ENCODE results near the gene ABCB1. TPM values are rescaled to one million over a fixed set of nuclear protein-coding genes. Genes with fewer than 3 reads are reported as not detected.

The ABCB1 gene
- total RNA-seq, 2 donors from 2014 or later, result 26.1 to 32.5 TPM

DNA sequence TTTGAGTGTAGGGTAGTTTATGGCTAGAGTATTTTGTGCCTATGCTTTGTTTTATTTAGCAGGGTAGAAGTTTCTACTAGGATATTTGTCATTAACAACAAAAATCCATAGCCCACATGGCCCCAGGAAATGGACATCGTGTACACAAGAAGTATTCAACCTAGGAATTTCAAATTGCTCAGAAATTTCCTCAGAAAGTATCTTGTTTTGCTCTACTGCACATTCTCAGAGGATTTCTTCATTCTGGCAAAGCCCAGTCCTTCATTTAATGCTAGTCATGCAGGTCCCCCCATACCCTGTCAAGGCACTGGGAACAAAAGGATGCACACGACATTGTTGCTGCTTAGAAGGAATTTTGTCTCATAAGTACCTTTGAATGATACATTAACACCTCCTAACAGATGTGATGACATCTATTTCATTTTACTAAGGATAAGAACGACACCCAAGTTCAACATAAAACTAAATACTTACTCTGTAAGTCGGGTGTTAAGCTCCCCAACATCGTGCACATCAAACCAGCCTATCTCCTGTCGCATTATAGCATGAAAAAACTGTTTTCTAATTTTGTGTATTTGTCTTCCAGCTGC lies 34.3 kb downstream of the ABCB1 start:
- ATAC-seq (no peak), DNase-seq (no peak)
- Mint-ChIP-seq H3K27me3 (no peaks in the 10 kb centered on the region), H3K4me1 (peaks cover 6% of the 10 kb centered on the region), H3K4me3 (no peak overlapping the region), H3K36me3 (ENCODE audit: low read depth) (no peaks in the 10 kb centered on the region), H3K27ac (no peak overlapping the region)
- H3K9me3 ChIP-seq (ENCODE audit: control insufficient read depth, low read length, poor library complexity, severe bottlenecking), result no peaks in the 10 kb centered on the region

DNA sequence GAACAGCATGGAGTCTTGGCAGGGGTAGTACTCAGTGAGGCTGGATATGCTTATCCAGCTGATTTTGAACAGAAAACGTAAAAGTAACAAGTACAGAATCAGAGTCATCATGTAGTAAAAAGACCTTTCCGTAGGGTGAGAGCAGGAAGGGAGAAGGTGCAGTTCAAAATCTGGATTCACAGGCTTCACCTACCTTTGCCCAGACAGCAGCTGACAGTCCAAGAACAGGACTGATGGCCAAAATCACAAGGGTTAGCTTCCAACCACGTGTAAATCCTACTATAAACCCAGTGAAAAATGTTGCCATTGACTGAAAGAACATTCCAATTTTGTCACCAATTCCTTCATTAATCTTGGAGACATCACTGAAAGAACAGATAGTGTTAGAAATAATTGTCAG lies 34.8 kb downstream of the ABCB1 start:
- Mint-ChIP-seq H3K4me3 (no peak overlapping the region), H3K27me3 (no peaks in the 10 kb centered on the region), H3K27ac (no peak overlapping the region), H3K36me3 (ENCODE audit: low read depth) (no peaks in the 10 kb centered on the region), H3K4me1 (peaks cover 5% of the 10 kb centered on the region)
- H3K9me3 ChIP-seq (ENCODE audit: control insufficient read depth, low read length, poor library complexity, severe bottlenecking), result no peaks in the 10 kb centered on the region
- ATAC-seq (no peak), DNase-seq (no peak)

GRCh38 chr7:87564296-87564963 lies 36.3 kb downstream of the ABCB1 start:
- DNase-seq, result no peak
- H3K9me3 ChIP-seq (ENCODE audit: control insufficient read depth, low read length, poor library complexity, severe bottlenecking), result no peaks in the 10 kb centered on the region
- no peaks in the 10 kb centered on the region for H3K27me3 Mint-ChIP-seq
- H3K36me3 Mint-ChIP-seq (ENCODE audit: low read depth), result no peaks in the 10 kb centered on the region
- no peak overlapping the region for H3K27ac Mint-ChIP-seq
- H3K4me1 Mint-ChIP-seq, result peaks cover 5% of the 10 kb centered on the region
- no peak overlapping the region for H3K4me3 Mint-ChIP-seq
- peak; percentile 69 for ATAC-seq

- ATAC-seq (no peak), DNase-seq (no peak)
- no peaks in the 10 kb centered on the region for H3K9me3 ChIP-seq (ENCODE audit: control insufficient read depth, low read length, poor library complexity, severe bottlenecking)
- peaks cover 9% of the 10 kb centered on the region for H3K4me1 Mint-ChIP-seq
- no peak overlapping the region for H3K4me3 Mint-ChIP-seq
- peaks cover under 1% of the 10 kb centered on the region for H3K36me3 Mint-ChIP-seq (ENCODE audit: low read depth)
- H3K27ac Mint-ChIP-seq, result no peak overlapping the region
- no peaks in the 10 kb centered on the region for H3K27me3 Mint-ChIP-seq
Observed at GRCh38 chr7:87561702-87562101, 39.0 kb downstream of the ABCB1 start.

DNA sequence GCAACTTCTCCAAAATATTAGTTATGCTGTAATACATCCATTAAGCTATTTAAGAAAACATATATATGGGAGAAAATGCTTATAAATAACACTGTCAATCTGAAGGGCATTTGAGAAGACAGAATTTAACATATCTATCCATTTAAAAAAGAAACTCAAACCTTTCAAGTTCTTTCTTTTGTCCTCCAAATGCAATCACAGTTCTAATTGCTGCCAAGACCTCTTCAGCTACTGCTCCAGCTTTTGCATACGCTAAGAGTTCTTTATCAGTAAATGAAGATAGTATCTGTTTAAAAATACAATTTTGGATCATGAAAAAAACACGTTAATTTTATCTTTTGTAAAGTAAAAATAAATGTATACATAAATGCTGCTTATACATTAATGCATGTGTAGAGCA lies 39.6 kb downstream of the ABCB1 start:
- no peaks in the 10 kb centered on the region for H3K9me3 ChIP-seq (ENCODE audit: control insufficient read depth, low read length, poor library complexity, severe bottlenecking)
- peaks cover 2% of the 10 kb centered on the region for H3K36me3 Mint-ChIP-seq (ENCODE audit: low read depth)
- ATAC-seq, result no peak
- H3K27me3 Mint-ChIP-seq, result no peaks in the 10 kb centered on the region
- H3K4me3 Mint-ChIP-seq, result no peak overlapping the region
- peaks cover 12% of the 10 kb centered on the region for H3K4me1 Mint-ChIP-seq
- no peak for DNase-seq
- no peak overlapping the region for H3K27ac Mint-ChIP-seq

GRCh38 chr7:87552351-87552900 lies 48.3 kb downstream of the ABCB1 start:
- DNase-seq (no peak), ATAC-seq (no peak)
- Mint-ChIP-seq H3K36me3 (ENCODE audit: low read depth) (peaks cover 5% of the 10 kb centered on the region), H3K27me3 (no peaks in the 10 kb centered on the region), H3K4me3 (no peak overlapping the region), H3K27ac (no peak overlapping the region), H3K4me1 (peaks cover 7% of the 10 kb centered on the region)
- H3K9me3 ChIP-seq (ENCODE audit: control insufficient read depth, low read length, poor library complexity, severe bottlenecking), result no peaks in the 10 kb centered on the region

- no peak overlapping the region for H3K27ac Mint-ChIP-seq
- no peaks in the 10 kb centered on the region for H3K9me3 ChIP-seq (ENCODE audit: control insufficient read depth, low read length, poor library complexity, severe bottlenecking)
- H3K36me3 Mint-ChIP-seq (ENCODE audit: low read depth), result peaks cover 2% of the 10 kb centered on the region
- DNase-seq, result no peak
- H3K4me3 Mint-ChIP-seq, result no peak overlapping the region
- ATAC-seq, result no peak
- no peaks in the 10 kb centered on the region for H3K4me1 Mint-ChIP-seq
- H3K27me3 Mint-ChIP-seq, result no peaks in the 10 kb centered on the region
Observed at GRCh38 chr7:87548123-87548919, 52.4 kb downstream of the ABCB1 start.

- Mint-ChIP-seq H3K4me3 (no peak overlapping the region), H3K4me1 (no peaks in the 10 kb centered on the region)
Observed at GRCh38 chr7:87545760-87546159, 54.9 kb downstream of the ABCB1 start.

GRCh38 chr7:87543623-87544022 lies 57.1 kb downstream of the ABCB1 start:
- H3K4me3 Mint-ChIP-seq, result no peak overlapping the region
- ATAC-seq (no peak), DNase-seq (no peak)
- H3K9me3 ChIP-seq (ENCODE audit: control insufficient read depth, low read length, poor library complexity, severe bottlenecking), result no peaks in the 10 kb centered on the region
- H3K4me1 Mint-ChIP-seq, result no peaks in the 10 kb centered on the region
- peaks cover 2% of the 10 kb centered on the region for H3K36me3 Mint-ChIP-seq (ENCODE audit: low read depth)
- H3K27me3 Mint-ChIP-seq, result no peaks in the 10 kb centered on the region
- no peak overlapping the region for H3K27ac Mint-ChIP-seq

More at GRCh38 chr7:87545760-87546159, 54.9 kb downstream of the ABCB1 start:
- Mint-ChIP-seq H3K27ac (no peak overlapping the region), H3K36me3 (ENCODE audit: low read depth) (peaks cover 2% of the 10 kb centered on the region), H3K27me3 (no peaks in the 10 kb centered on the region)
- no peaks in the 10 kb centered on the region for H3K9me3 ChIP-seq (ENCODE audit: control insufficient read depth, low read length, poor library complexity, severe bottlenecking)
- DNase-seq (no peak), ATAC-seq (no peak)

- H3K9me3 ChIP-seq (ENCODE audit: control insufficient read depth, low read length, poor library complexity, severe bottlenecking), result no peaks in the 10 kb centered on the region
- no peaks in the 10 kb centered on the region for H3K4me1 Mint-ChIP-seq
- H3K36me3 Mint-ChIP-seq (ENCODE audit: low read depth), result peaks cover 4% of the 10 kb centered on the region
- no peak overlapping the region for H3K4me3 Mint-ChIP-seq
- ATAC-seq (no peak), DNase-seq (no peak)
- peaks cover 6% of the 10 kb centered on the region for H3K27me3 Mint-ChIP-seq
- no peak overlapping the region for H3K27ac Mint-ChIP-seq
Observed at GRCh38 chr7:87541648-87542047, 59.0 kb downstream of the ABCB1 start.

GRCh38 chr7:87538052-87538451 lies 62.6 kb downstream of the ABCB1 start:
- H3K27ac Mint-ChIP-seq, result no peak overlapping the region
- DNase-seq, result no peak
- H3K4me3 Mint-ChIP-seq, result no peak overlapping the region
- peaks cover 5% of the 10 kb centered on the region for H3K36me3 Mint-ChIP-seq (ENCODE audit: low read depth)
- peaks cover 3% of the 10 kb centered on the region for H3K4me1 Mint-ChIP-seq
- no peak for ATAC-seq
- H3K9me3 ChIP-seq (ENCODE audit: control insufficient read depth, low read length, poor library complexity, severe bottlenecking), result no peaks in the 10 kb centered on the region
- H3K27me3 Mint-ChIP-seq, result peaks cover 6% of the 10 kb centered on the region

- H3K4me1 Mint-ChIP-seq, result peaks cover 8% of the 10 kb centered on the region
- peaks cover 12% of the 10 kb centered on the region for H3K36me3 Mint-ChIP-seq (ENCODE audit: low read depth)
- DNase-seq (no peak), ATAC-seq (no peak)
- H3K27ac Mint-ChIP-seq, result no peak overlapping the region
- H3K27me3 Mint-ChIP-seq, result peaks cover 6% of the 10 kb centered on the region
- H3K4me3 Mint-ChIP-seq, result no peak overlapping the region
- no peaks in the 10 kb centered on the region for H3K9me3 ChIP-seq (ENCODE audit: control insufficient read depth, low read length, poor library complexity, severe bottlenecking)
Observed at GRCh38 chr7:87534072-87534471, 66.6 kb downstream of the ABCB1 start.

- Mint-ChIP-seq H3K27ac (no peak overlapping the region), H3K4me3 (no peak overlapping the region), H3K36me3 (ENCODE audit: low read depth) (peaks cover 11% of the 10 kb centered on the region), H3K27me3 (peaks cover 7% of the 10 kb centered on the region), H3K4me1 (peaks cover 8% of the 10 kb centered on the region)
- ATAC-seq, result no peak
- DNase-seq, result no peak
- H3K9me3 ChIP-seq (ENCODE audit: control insufficient read depth, low read length, poor library complexity, severe bottlenecking), result no peaks in the 10 kb centered on the region
Observed at GRCh38 chr7:87530126-87530525, 70.6 kb downstream of the ABCB1 start.
